ES-I3 (cell line): ENCODE measurements around the gene TGFBI.

ENCODE experiments used
- H3K36me3 ChIP-seq: 2 replicates; pipeline ENCODE4 v1.6.1; 2013; ENCODE audit warnings: mild to moderate bottlenecking, low read length, control low read depth, moderate library complexity; ENCODE audit not compliant: insufficient read depth
- H3K4me1 ChIP-seq: 2 replicates; pipeline ENCODE4 v1.6.1; 2013; ENCODE audit warnings: mild to moderate bottlenecking, control low read depth, low read length; ENCODE audit not compliant: insufficient read depth
- H3K9ac ChIP-seq: 2 replicates; pipeline ENCODE4 v1.6.1; 2013; ENCODE audit warnings: low read depth, mild to moderate bottlenecking, low read length, moderate library complexity
- H3K9me3 ChIP-seq: 2 replicates; pipeline ENCODE4 v1.6.1; 2013; ENCODE audit warnings: mild to moderate bottlenecking, low read length, moderate library complexity; ENCODE audit not compliant: control insufficient read depth, insufficient read depth

Gene TGFBI

GRCh38 chr5:136108180-136108611 is 79.4 kb downstream of the TGFBI start:
- no peaks in the 10 kb centered on the region for H3K36me3 ChIP-seq
- H3K4me1 ChIP-seq, result peaks cover 4% of the 10 kb centered on the region
- H3K9ac ChIP-seq, result no peak overlapping the region

GRCh38 chr5:136108766-136109165 is 80.0 kb downstream of the TGFBI start:
- peaks cover 4% of the 10 kb centered on the region for H3K4me1 ChIP-seq

More at GRCh38 chr5:136108180-136108611, 79.4 kb downstream of the TGFBI start:
- no peaks in the 10 kb centered on the region for H3K9me3 ChIP-seq

GRCh38 chr5:136109453-136110135 is 80.8 kb downstream of the TGFBI start:
- Histone ChIP-seq H3K9me3 (no peaks in the 10 kb centered on the region), H3K36me3 (no peaks in the 10 kb centered on the region), H3K4me1 (peaks cover 6% of the 10 kb centered on the region), H3K9ac (no peak overlapping the region)

More at GRCh38 chr5:136108766-136109165, 80.0 kb downstream of the TGFBI start:
- Histone ChIP-seq H3K36me3 (no peaks in the 10 kb centered on the region), H3K9ac (no peak overlapping the region), H3K9me3 (no peaks in the 10 kb centered on the region)
